Muscle layer of colon (tissue), 2 donors: ENCODE data around the gene CROCC.
"Not testable (repeated sequence)": the region's sequence is repeated elsewhere in the genome, so short reads cannot be mapped to it uniquely, and the experiment has no call there.

ENCODE experiments used
- H3K27ac ChIP-seq: one replicate; pipeline ENCODE4 v1.7.0; 2013; ENCODE audit warnings: low read depth, mild to moderate bottlenecking, low read length, moderate library complexity
- H3K27me3 ChIP-seq, 2 donors: one replicate each; pipeline ENCODE4 v1.7.0; 2013; ENCODE audit warnings: low read length in 2 of 2, mild to moderate bottlenecking in 2 of 2; ENCODE audit not compliant: insufficient read depth in 2 of 2, control insufficient read depth in 1 of 2
- H3K36me3 ChIP-seq: one replicate; pipeline ENCODE4 v1.7.0; 2013; ENCODE audit warnings: mild to moderate bottlenecking, low read length; ENCODE audit not compliant: insufficient read depth
- H3K4me1 ChIP-seq: one replicate; pipeline ENCODE4 v1.7.0; 2013; ENCODE audit warnings: mild to moderate bottlenecking, low read length; ENCODE audit not compliant: insufficient read depth
- H3K4me3 ChIP-seq, 2 donors: one replicate each; pipeline ENCODE4 v1.7.0; 2013; ENCODE audit warnings: low read length in 2 of 2, low read depth in 1 of 2, mild to moderate bottlenecking in 1 of 2, moderate library complexity in 1 of 2
- H3K9ac ChIP-seq: one replicate; pipeline ENCODE4 v1.7.0; 2013; ENCODE audit warnings: low read length
- H3K9me3 ChIP-seq: one replicate; pipeline ENCODE4 v1.7.0; 2013; ENCODE audit warnings: mild to moderate bottlenecking, low read length
- donor health status: abdominal sarcoma.
- donor health status: Adenocarcinoma of cecum.

The CROCC gene

GRCh38 chr1:16888860-16889816, 32.6 kb upstream of the CROCC start:
- Histone ChIP-seq H3K27ac (peak overlapping the region; percentile 59), H3K36me3 (no peaks in the 10 kb centered on the region), H3K4me1 (peaks cover 4% of the 10 kb centered on the region), H3K9me3 (no peaks in the 10 kb centered on the region), H3K27me3 (no peaks in the 10 kb centered on the region), H3K4me3 (peak overlapping the region; percentile 53 to 71), H3K9ac (peak overlapping the region; percentile 49)

GRCh38 chr1:16890539-16891021, 31.2 kb upstream of the CROCC start:
- H3K36me3 ChIP-seq, H3K9ac ChIP-seq, H3K27ac ChIP-seq, H3K4me1 ChIP-seq, H3K27me3 ChIP-seq, H3K9me3 ChIP-seq, H3K4me3 ChIP-seq: not testable (repeated sequence)

DNA sequence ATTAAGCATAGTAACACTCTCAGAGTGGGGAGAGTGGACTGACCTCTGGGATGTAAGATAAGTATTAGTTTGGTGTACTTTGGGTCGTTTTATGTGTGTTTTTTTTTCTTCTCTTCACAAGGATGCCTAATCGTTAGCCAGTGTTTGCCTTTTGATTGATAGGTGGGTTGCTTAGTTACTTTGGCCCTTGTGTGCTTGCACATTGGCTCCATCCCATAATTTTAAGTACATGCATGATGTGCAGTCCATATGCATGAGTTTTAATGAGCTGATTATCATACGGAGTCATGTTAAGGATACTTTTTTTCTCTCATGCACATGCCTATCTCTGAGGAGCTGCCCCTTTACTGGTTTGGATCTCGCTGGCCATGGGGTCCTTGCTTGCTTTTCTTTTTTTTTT, 30.7 kb upstream of the CROCC start:
- not testable (repeated sequence) for H3K4me1 ChIP-seq, H3K4me3 ChIP-seq, H3K27me3 ChIP-seq, H3K9ac ChIP-seq, H3K9me3 ChIP-seq, H3K36me3 ChIP-seq, H3K27ac ChIP-seq

DNA sequence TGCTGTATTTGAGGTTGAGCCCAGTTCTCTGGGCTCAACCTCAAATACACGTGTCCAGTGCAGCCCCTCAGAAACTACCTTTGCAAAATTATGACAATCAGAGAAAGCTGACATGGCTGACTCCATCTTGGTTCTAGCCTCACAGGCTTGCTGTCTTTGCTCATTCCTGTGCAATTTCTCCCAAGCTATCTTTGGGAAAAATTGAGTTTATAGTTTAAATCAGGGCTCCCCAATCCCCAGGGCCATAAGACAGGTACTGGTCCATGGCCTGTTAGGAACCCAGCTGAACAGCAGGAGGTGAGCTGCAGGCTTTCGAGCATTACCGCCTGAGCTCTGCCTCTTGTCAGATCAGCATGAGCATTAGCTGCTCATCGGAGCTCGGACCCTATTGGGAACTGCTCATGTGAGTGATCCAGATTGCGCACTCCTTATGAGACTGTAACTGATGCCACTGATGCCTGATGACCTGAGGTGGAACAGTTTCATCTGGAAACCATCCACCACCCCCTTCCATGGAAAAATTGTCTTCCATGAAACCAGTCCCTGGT, 28.7 kb upstream of the CROCC start:
- not testable (repeated sequence) for H3K36me3 ChIP-seq, H3K4me3 ChIP-seq, H3K9ac ChIP-seq, H3K27ac ChIP-seq, H3K9me3 ChIP-seq, H3K27me3 ChIP-seq
- peaks cover 10% of the 10 kb centered on the region for H3K4me1 ChIP-seq

DNA sequence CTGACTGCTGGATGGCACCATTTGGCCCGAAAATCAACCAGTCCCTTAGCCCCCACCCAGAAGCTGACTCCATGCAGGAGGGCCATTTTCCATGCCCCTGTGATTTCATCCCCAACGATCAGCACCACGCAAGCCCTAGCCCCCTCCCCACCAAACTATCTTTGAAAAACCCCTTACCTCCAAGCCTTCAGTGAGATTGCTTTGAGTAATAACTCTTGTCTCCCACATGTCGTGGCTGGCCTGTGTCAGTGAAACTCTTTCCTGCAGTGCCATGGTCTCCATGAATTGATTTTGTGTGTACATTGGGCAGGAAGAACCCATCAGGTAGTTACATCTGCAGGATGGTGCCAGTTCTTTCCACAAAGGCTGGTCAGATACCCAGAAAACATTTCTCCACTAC, 27.9 kb upstream of the CROCC start:
- not testable (repeated sequence) for H3K27ac ChIP-seq, H3K36me3 ChIP-seq, H3K27me3 ChIP-seq, H3K9ac ChIP-seq, H3K4me3 ChIP-seq, H3K9me3 ChIP-seq
- H3K4me1 ChIP-seq = peaks cover 10% of the 10 kb centered on the region

DNA sequence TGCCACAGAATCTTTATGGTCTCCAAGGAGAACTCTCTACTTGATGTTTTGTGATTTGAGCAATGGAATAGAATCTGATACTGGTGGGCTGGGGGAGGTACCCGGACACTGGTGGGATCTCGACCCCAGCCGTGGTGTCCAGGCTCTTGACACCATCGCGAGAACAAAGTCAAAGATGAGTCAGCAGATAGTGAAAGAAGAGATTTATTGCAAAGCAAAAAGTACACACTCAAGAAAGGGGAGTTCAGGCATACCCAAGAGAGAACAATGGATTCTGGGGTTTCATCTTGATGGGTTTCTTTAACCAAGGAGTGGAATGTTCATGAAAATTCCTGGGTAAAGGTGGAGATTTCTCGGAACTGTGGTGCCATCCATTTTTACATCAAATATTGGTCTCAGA, 27.4 kb upstream of the CROCC start:
- H3K9ac ChIP-seq, H3K4me3 ChIP-seq, H3K27me3 ChIP-seq, H3K36me3 ChIP-seq, H3K27ac ChIP-seq, H3K9me3 ChIP-seq: not testable (repeated sequence)
- peaks cover 10% of the 10 kb centered on the region for H3K4me1 ChIP-seq

DNA sequence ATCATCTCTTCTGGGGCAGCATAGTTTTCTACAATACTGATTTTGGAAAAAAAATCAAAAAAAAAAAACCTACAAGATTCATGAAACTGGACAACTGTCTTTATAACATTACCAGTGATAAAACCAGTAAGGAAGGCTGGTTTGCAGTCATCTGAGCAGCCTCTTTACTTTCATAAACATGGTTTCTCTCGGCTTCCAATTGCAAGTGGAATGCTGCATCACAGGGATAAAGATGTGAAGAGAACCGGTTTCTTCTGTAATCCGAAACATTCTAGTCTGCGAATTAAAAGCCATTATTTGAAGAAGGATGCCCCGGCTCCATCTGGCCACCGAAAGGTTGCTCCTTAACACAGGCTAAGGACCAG, 26.5 kb upstream of the CROCC start:
- not testable (repeated sequence) for H3K9me3 ChIP-seq, H3K4me1 ChIP-seq, H3K4me3 ChIP-seq, H3K27me3 ChIP-seq, H3K27ac ChIP-seq, H3K9ac ChIP-seq, H3K36me3 ChIP-seq

DNA sequence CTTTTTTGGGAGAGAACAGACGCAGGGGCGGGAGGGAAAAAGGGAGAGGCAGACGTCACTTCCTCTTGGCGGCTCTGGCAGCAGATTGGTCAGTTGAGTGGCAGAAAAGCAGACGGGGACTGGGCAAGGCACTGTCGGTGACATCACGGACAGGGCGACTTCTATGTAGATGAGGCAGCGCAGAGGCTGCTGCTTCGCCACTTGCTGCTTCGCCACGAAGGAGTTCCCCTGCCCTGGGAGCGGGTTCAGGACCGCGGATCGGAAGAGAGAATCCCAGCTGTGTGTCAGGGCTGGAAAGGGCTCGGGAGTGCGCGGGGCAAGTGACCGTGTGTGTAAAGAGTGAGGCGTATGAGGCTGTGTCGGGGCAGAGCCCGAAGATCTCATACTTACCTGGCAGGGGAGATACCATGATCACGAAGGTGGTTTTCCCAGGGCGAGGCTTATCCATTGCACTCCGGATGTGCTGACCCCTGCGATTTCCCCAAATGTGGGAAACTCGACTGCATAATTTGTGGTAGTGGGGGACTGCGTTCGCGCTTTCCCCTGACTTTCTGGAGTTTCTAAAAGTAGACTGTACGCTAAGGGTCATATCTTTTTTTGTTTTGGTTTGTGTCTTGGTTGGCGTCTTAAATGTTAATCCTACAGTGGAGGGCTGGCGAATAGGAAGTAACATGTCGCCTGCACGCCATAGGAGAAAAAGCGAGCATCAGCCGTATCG, 26.0 kb upstream of the CROCC start, which contains the start of gene RNU1-2:
Gene RNU1-2 (plus strand): TSS at position 383 of the 718 bp plus-strand sequence.
- peak within 1 kb of the TSS in 1 of 2 donors; percentile 42 for H3K4me3 ChIP-seq
- H3K4me1 ChIP-seq, H3K27me3 ChIP-seq, H3K36me3 ChIP-seq, H3K9me3 ChIP-seq: not testable (repeated sequence)
- peak within 1 kb of the TSS; percentile 78 for H3K27ac ChIP-seq
- peak within 1 kb of the TSS; percentile 49 for H3K9ac ChIP-seq

GRCh38 chr1:16896316-16897055, 25.2 kb upstream of the CROCC start:
- Histone ChIP-seq H3K4me3 (peak overlapping the region in 1 of 2 donors; percentile 42), H3K9ac (peak overlapping the region; percentile 49), H3K27ac (peak overlapping the region; percentile 78)
- not testable (repeated sequence) for H3K27me3 ChIP-seq, H3K36me3 ChIP-seq, H3K9me3 ChIP-seq, H3K4me1 ChIP-seq

DNA sequence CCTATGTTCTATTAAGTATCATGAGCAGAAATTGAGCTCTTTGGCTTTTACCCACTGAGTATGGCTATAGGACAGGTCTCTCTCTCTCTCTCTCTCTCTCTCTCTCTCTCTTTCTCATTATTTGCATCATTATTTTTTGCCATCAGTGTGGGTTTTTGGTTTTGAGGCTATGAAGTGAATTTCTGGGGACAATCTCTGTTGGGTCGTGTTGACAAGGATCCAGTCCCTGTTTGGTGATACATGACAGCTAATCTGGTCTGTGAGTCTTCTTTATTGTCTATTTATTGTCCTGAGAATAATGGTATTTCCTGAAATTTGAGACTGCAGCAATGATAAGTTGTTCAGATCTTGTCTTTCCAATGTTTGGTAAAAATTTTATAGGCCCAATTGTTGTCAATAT, 24.1 kb upstream of the CROCC start:
- not testable (repeated sequence) for H3K27me3 ChIP-seq, H3K4me1 ChIP-seq, H3K9me3 ChIP-seq, H3K4me3 ChIP-seq, H3K27ac ChIP-seq, H3K36me3 ChIP-seq, H3K9ac ChIP-seq

DNA sequence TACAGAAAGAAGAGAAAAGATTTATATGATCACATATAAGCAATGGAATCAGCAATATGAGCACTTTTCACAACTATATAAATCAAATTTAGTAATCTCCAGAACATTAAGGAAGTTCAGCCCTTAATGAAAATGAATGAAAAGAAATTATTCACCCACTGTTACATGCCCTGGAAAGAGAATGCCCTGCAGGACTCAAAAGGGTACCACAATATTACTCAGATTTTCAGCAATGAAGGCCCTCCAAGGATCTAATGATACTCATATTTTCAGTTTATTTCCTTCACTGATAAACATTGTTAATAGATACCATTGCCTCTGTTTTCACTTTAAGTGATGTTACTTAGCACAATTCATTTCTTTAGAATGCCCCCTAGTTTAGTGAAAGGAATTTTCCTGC, 23.4 kb upstream of the CROCC start:
- peaks cover 12% of the 10 kb centered on the region for H3K4me1 ChIP-seq
- not testable (repeated sequence) for H3K36me3 ChIP-seq, H3K27me3 ChIP-seq, H3K9me3 ChIP-seq, H3K4me3 ChIP-seq, H3K27ac ChIP-seq, H3K9ac ChIP-seq
